ENCODE results near the gene LSAMP. TPM values are rescaled to one million over a fixed set of nuclear protein-coding genes. Genes with fewer than 3 reads are reported as not detected.

LSAMP gene
- total and polyA plus RNA-seq, 9 of the 15 experiments (the other 6 are each of a cell fraction or from before 2014, with no cell fraction given): 0.09 to 0.11 TPM; not detected in 7

DNA sequence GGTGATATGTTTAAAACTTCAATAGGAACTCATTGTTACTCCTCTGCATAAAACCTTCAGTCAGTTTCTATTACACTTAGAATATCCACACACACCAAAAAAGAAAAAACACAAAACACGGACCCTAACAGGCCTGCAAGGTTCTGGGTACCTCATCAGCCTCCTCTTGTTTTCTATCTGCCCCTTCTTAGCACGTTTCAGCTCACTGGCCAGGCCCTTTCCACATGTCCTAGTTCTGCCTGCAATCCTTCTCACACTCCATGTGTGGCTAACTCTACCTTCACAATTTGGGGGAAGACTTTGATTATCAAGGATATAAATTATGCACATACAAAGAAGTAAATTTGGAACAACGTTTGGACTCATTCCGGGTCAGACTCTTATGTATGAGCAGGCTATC is 376.3 kb downstream of the LSAMP start:
- DNase-seq (ENCODE audit: extremely low read depth in 1 of 4, low spot score in 3 of 4) (no peak), FAIRE-seq (peak; percentile 35)
- WGBS (ENCODE audit: insufficient coverage, low coverage, missing lambda C conversion rate): 5% methylated on average over 4 of the region's 4 CpGs

More for the DNA sequence above, 376.3 kb downstream of the LSAMP start:
- Histone ChIP-seq H3K4me1 (replicated peaks in 1 of 2; ENCODE audit: control insufficient read depth in 2 of 2, insufficient read depth in 2 of 2, low read length in 2 of 2) (peaks cover 0 to 10% of the 10 kb centered on the region in 2 experiments; a peak in 2 of 5 replicates), H3K4me3 (no peak overlapping the region), H3K9me3 (replicated peaks; ENCODE audit: control insufficient read depth, insufficient read depth, low read depth, low read length) (no peaks in the 10 kb centered on the region), H3K27me3 (ENCODE audit: control insufficient read depth in 2 of 2, insufficient read depth in 2 of 2, low read length in 2 of 2) (no peaks in the 10 kb centered on the region), H3K79me2 (ENCODE audit: control insufficient read depth, insufficient read depth, low read length) (no peaks in the 10 kb centered on the region), H3K27ac (ENCODE audit: extremely low read depth, low read depth, low read length) (peak overlapping the region; percentile 45), H3K9me1 (ENCODE audit: control insufficient read depth, insufficient read depth, low read length) (no peaks in the 10 kb centered on the region), H3K9ac (ENCODE audit: insufficient read depth in 1 of 2, low read depth in 2 of 2, low read length in 2 of 2) (peak overlapping the region in 1 of 2 experiments; percentile 28; a peak in 1 of 4 replicates), H4K20me1 (replicated peaks; ENCODE audit: control insufficient read depth, insufficient read depth, low read length) (no peaks in the 10 kb centered on the region), H3K36me3 (ENCODE audit: control insufficient read depth, insufficient read depth, low read length) (no peaks in the 10 kb centered on the region; the same call in 2 of the 3 replicates), H3K4me2 (ENCODE audit: insufficient read depth, low read length) (no peak overlapping the region; the same call in 1 of the 2 replicates), H2AFZ (ENCODE audit: low read depth, low read length) (peak overlapping the region; percentile 94)
- no peak for TF ChIP-seq ZNF277 (CRISPR knock-in tag; IDR thresholded peaks at IDR 0.05; ENCODE audit: borderline replicate concordance)
- TF ChIP-seq POLR3G (IDR thresholded peaks at IDR 0.05; ENCODE audit: extremely low read depth, insufficient read length, insufficient replicate concordance): no peak
- TF ChIP-seq SMARCE1 (IDR thresholded peaks at IDR 0.05): no peak
- TF ChIP-seq MAFG (tag; conservative IDR thresholded peaks at IDR 0.05): no peak
- no peak for TF ChIP-seq GATAD2B (IDR thresholded peaks at IDR 0.05; ENCODE audit: borderline replicate concordance)
- no peak for TF ChIP-seq PATZ1 (CRISPR knock-in tag; IDR thresholded peaks at IDR 0.05; ENCODE audit: borderline replicate concordance)
- TF ChIP-seq JUNB (CRISPR knock-in tag; conservative IDR thresholded peaks at IDR 0.05): no peak
- TF ChIP-seq KAT7 (CRISPR knock-in tag; IDR thresholded peaks at IDR 0.05; ENCODE audit: borderline replicate concordance): no peak
- in situ Hi-C loops (cut with MboI): no loop called here
- ChIA-PET CTCF (ENCODE audit: low intra/inter-chr PET ratio) (no interaction called here), POLR2A (no interaction called here)
- peak; percentile 81 for ATAC-seq
- BruUV-seq (replicated peaks): no TSS peak
- intact Hi-C loops (cut with micrococcal nuclease): no loop called here
